HL-60/S4 (cell line): ENCODE data around the gene FOXL3.
"Not testable (repeated sequence)": the region's sequence is repeated elsewhere in the genome, so short reads cannot be mapped to it uniquely, and the experiment has no call there.

Source experiments
- in situ Hi-C: fragments of 300-500 bp; cut with MboI; formaldehyde crosslinking; loops from 2 replicates; pipeline ENCODE4 v1.14.3; 2022; ENCODE audit warnings: low sequenced_read_pairs

FOXL3 gene

DNA sequence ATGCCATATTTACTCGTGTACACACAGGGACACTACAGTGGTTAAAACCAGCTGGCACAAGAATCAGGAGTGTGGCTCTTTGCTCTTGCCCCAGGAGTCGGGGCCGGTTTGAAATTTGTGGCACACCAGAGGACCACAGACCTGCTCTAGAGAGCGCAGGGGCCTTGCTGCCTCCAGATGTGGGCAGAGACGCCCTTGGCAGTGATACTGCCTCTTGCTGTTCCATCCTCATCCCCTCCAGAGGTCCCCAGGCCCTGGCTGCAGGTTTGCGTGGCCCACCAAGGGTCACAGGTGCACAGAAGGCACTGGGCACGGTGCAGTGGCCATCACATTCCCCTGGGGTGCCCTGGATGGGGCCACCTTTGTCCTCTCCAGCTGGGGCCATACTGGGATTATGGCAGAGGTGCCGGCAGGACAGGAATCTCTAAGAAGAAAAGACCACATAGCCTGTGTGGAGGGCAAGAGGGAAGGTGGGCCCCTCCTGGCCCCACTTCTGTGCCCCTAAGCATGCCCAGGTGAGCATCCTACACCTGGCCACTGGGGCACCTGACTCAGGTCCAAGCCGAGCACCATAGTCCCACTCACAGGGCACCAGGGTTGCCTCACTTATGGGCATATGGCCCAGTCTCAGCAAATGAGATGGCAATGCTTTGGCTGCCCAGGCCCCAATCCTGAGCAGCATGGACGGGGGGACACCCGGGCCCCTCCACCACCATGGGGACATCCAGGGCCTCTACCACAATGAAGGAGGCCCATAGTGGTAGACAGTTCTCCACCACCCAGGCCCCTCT is 45.6 kb downstream of the FOXL3 start:
- in situ Hi-C loops: no loop called here

DNA sequence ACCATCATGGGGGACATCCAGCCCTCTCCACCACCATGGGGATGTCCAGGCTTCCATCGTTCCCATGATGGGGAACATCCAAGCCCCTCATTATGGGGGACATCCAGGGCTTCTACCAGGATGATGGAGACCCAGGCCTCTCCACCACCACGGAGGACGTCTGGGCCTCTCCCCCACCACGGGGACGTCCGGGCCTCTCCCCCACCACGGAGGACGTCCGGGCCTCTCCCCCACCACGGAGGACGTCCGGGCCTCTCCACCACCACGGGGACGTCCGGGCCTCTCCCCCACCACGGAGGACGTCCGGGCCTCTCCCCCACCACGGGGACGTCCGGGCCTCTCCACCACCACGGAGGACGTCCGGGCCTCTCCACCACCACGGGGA is 46.2 kb downstream of the FOXL3 start:
- in situ Hi-C loops: not testable (repeated sequence)

DNA sequence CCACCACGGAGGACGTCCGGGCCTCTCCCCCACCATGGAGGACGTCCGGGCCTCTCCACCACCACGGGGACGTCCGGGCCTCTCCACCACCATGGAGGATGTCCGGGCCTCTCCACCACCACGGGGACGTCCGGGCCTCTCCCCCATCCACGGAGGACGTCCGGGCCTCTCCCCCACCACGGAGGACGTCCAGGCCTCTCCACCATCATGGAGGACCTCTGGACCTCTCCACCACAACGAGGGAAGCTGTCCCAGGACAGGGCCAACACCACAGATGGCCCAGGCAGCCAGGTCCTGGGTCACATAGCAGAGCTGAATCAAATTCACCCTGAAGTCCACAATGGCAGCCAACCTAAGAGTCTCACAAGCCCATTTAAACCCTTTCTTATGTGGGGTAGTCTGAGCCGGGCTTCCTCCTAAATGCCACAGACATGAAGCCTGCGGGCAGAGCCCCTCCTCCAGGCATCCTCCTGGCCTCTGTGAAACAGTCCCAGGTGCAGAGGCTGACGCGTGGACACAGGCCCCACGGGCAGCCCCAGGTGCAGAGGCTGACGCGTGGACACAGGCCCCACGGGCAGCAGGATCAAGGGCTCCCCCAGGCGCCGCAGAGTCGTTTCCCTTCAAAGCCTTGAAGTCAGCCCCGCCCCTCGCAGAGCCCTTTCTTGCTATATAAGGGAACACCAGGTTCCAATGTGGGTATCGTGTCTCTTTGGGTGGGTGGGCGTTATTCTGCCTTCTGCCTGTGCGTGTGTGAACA is 47.0 kb downstream of the FOXL3 start:
- in situ Hi-C loops: no loop called here

- in situ Hi-C loops: no loop called here
Measured at GRCh38 chr7:337567-337951, 47.6 kb downstream of the FOXL3 start.

DNA sequence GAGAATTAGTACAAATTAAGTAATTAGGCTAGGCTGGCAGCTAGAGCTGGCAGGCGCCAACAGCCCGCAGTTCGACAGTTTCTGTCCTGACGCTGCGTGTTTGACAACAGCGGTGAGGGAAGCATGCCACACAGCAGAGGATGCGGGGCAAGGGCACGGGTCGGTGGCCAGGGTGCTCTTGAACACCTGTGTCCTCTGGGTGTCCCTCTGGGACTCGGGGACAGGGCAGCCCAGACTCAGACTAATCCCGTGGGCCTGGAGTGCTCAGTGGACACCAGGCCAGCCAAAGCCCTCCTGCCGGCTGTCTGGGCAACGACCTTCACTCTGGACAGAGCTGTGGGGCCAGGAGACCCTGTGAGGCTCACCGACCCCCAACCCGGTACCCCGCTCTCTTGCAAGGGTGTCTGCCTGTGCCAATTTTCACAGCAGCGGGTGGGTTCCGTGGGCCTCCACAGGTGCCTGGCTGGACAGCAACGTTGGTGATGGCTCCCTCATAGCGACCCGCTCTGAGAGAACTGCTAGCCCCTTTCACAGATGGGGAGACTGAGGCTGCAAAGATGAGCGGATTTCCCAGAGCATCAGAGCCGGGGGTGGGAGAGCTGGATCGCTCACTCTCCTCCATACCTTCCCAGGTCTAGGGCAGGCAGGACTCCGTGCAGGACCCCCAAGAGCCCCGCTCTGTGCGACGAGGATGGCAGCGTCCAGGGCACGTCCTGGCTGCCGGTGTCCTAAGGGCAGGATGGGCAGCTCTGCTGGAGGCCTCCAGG is 48.5 kb downstream of the FOXL3 start:
- in situ Hi-C loops: no loop called here

- in situ Hi-C loops: no loop called here
Measured at GRCh38 chr7:339062-339342, 49.0 kb downstream of the FOXL3 start.

DNA sequence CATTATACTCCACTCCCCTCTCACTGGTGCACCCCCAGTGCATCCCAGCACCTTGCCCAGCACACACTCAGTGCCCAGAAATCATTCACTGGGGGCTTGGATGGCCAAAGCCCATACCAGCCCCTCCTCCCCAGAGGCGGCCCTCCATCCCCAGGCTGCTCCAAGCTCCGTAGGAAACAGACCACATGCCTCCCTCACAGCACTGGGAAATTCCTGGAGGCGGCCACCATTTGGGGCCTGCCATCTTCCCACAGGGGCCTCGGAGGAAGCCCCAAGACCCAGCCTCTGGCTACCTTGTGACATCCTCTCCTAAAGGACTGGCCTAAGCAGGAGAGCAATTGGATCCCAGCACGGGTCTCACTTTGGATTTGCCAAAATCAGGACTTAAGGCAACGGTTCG is 49.7 kb downstream of the FOXL3 start:
- in situ Hi-C loops: no loop called here

- in situ Hi-C loops: no loop called here
Measured at GRCh38 chr7:340200-340937, 50.4 kb downstream of the FOXL3 start.
